ENCODE measurements around the gene PRDM10.

DNA sequence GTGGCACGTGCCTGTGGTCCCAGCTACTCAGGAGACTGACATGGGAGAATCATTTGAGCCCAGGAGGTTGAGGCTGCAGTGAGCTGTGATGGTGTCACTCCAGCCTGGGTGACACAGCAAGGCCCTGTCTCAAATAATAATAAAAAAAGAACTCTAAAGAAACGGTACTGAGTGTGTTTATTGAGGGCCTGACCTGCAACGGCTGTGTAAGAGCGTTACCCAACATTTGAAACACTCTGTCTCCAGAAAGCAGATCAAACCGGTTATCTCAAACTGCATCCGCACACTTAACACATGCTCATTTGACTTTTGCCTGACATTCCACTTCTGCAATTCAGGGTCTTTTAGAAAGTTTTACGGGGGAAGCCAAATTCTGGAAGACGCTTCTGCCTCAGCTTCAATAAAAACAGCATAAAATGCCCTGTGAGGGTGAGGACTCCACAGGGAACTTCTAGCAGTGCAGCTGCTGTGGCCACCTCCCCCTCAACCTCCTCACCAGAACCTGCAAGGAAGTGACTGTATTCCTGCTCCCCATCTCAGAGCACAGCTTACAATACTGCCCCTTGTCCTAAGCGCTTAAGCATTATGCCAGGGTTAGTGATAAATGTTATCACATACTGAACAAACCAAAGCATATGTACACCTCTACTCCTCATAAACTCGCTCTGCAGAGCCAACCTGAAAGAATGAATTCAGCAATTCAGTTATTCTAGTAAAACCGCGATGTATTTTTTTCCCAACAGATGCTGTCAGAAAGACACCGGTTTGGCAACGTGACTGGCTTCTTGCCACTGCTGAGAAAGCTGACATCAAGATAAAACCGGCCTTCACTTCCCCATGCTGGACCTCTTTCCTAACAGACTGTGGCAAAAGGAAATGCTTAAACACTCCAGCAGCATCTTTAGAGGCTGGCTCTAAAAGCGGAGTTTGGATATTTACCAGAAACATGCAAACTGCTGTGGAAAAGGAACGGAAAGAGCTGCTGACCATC, 52.2 kb downstream of the PRDM10 start:
- TF ChIP-seq NR3C1 (CRISPR knock-in tag; conservative IDR thresholded peaks at IDR 0.05; ENCODE audit: low read depth) (no peak), JUN (CRISPR knock-in tag; IDR thresholded peaks at IDR 0.05) (no peak), FOXJ3 (CRISPR knock-in tag; IDR thresholded peaks at IDR 0.05; ENCODE audit: borderline replicate concordance) (no peak)
